ENCODE results near the gene WDR93.

- TF ChIP-seq POLR2A (IDR thresholded peaks at IDR 0.05) (no peak), CTCF (IDR thresholded peaks at IDR 0.05) (no peak), POLR2AphosphoS5 (IDR thresholded peaks at IDR 0.05) (no peak), EP300 (IDR thresholded peaks at IDR 0.05; ENCODE audit: low read depth) (no peak)
These were observed 76.9 kb downstream of the WDR93 start for GRCh38 chr15:89767411-89767915.
